ENCODE data around the gene SLFN12L. TPM values are rescaled to one million over a fixed set of nuclear protein-coding genes. Genes with fewer than 3 reads are reported as not detected.
A peak's percentile ranks its signal among the peaks of the same experiment; 100 is the strongest.

The SLFN12L gene
- total and polyA plus RNA-seq, 9 of the 15 experiments (the other 6 are each of a cell fraction or from before 2014, with no cell fraction given), result 0.04 to 0.31 (median 0.08) TPM; not detected in 3

DNA sequence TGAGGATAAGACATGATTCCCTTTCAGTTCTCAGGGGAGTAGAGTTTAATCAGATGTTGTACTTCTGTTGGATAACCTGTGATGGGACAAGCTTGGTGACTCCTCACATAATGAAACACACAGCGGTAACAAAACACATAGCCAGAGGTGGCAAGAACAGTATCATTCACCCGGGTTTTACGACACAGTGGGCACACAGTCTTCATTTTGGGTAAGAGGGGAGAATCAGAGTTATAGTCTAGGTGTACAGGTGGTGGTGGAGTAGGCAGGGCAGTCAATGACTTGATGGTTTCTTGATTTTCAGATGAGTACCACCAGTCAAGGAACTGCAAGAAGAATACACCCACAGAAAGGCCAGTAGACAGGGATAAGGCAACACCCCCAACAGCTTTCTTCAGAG lies 38.3 kb upstream of the SLFN12L start:
- no peak for FAIRE-seq
- Histone ChIP-seq H3K4me2 (ENCODE audit: insufficient read depth, low read length) (peak overlapping the region; percentile 8; the same call in 1 of the 2 replicates), H3K9ac (ENCODE audit: insufficient read depth in 1 of 2, low read depth in 2 of 2, low read length in 2 of 2) (no peak overlapping the region; a peak in 1 of 4 replicates), H3K4me3 (no peak overlapping the region), H4K20me1 (replicated peaks; ENCODE audit: control insufficient read depth, insufficient read depth, low read length) (no peaks in the 10 kb centered on the region), H3K27me3 (ENCODE audit: control insufficient read depth in 2 of 2, insufficient read depth in 2 of 2, low read length in 2 of 2) (no peaks in the 10 kb centered on the region), H2AFZ (ENCODE audit: low read depth, low read length) (no peak overlapping the region), H3K9me3 (replicated peaks; ENCODE audit: control insufficient read depth, insufficient read depth, low read depth, low read length) (no peaks in the 10 kb centered on the region), H3K27ac (ENCODE audit: extremely low read depth, low read depth, low read length) (peak overlapping the region; percentile 14; the same call in 1 of the 3 replicates), H3K4me1 (replicated peaks in 1 of 2; ENCODE audit: control insufficient read depth in 2 of 2, insufficient read depth in 2 of 2, low read length in 2 of 2) (peaks cover 9 to 22% of the 10 kb centered on the region in 2 experiments; a peak in 4 of 5 replicates), H3K36me3 (ENCODE audit: control insufficient read depth, insufficient read depth, low read length) (peaks cover 54% of the 10 kb centered on the region), H3K79me2 (ENCODE audit: control insufficient read depth, insufficient read depth, low read length) (peaks cover 65% of the 10 kb centered on the region), H3K9me1 (ENCODE audit: control insufficient read depth, insufficient read depth, low read length) (no peaks in the 10 kb centered on the region)
- POLR2A ChIA-PET, result interaction anchor here (1.3 to 7.9 kb wide), 4 partner anchors 10 to 23 kb away, joined by 3 to 132 read pairs (median 71); partner anchors contain the start of gene AP2B1
- WGBS (ENCODE audit: insufficient coverage, low coverage, missing lambda C conversion rate), result 75% methylated on average over 3 of the region's 3 CpGs
- intact Hi-C loops (cut with micrococcal nuclease), result no loop called here
- in situ Hi-C loops (cut with MboI), result no loop called here
- no peak for TF ChIP-seq ELF4 (CRISPR knock-in tag; IDR thresholded peaks at IDR 0.05)
- TF ChIP-seq PURB (CRISPR knock-in tag; IDR thresholded peaks at IDR 0.05; ENCODE audit: low read depth), result no peak
- peak; percentile 43 for TF ChIP-seq POLR2B (IDR thresholded peaks at IDR 0.05; ENCODE audit: low read depth, partially characterized antibody)
- no peak for TF ChIP-seq HNRNPK (IDR thresholded peaks at IDR 0.05; ENCODE audit: low read depth, low read length, poor library complexity, severe bottlenecking)
- TF ChIP-seq POLR2AphosphoS5 (IDR thresholded peaks at IDR 0.05; ENCODE audit: control insufficient read depth, insufficient read depth, low read depth, low read length), result 0 out of 2 replicates have a peak, but pooled peaks have one; percentile 13
- no peak for TF ChIP-seq SAFB (IDR thresholded peaks at IDR 0.05; ENCODE audit: borderline replicate concordance, low read depth, low read length)
- no peak for TF ChIP-seq BRD4 (IDR thresholded peaks at IDR 0.05)
- TF ChIP-seq, protein P1, sequence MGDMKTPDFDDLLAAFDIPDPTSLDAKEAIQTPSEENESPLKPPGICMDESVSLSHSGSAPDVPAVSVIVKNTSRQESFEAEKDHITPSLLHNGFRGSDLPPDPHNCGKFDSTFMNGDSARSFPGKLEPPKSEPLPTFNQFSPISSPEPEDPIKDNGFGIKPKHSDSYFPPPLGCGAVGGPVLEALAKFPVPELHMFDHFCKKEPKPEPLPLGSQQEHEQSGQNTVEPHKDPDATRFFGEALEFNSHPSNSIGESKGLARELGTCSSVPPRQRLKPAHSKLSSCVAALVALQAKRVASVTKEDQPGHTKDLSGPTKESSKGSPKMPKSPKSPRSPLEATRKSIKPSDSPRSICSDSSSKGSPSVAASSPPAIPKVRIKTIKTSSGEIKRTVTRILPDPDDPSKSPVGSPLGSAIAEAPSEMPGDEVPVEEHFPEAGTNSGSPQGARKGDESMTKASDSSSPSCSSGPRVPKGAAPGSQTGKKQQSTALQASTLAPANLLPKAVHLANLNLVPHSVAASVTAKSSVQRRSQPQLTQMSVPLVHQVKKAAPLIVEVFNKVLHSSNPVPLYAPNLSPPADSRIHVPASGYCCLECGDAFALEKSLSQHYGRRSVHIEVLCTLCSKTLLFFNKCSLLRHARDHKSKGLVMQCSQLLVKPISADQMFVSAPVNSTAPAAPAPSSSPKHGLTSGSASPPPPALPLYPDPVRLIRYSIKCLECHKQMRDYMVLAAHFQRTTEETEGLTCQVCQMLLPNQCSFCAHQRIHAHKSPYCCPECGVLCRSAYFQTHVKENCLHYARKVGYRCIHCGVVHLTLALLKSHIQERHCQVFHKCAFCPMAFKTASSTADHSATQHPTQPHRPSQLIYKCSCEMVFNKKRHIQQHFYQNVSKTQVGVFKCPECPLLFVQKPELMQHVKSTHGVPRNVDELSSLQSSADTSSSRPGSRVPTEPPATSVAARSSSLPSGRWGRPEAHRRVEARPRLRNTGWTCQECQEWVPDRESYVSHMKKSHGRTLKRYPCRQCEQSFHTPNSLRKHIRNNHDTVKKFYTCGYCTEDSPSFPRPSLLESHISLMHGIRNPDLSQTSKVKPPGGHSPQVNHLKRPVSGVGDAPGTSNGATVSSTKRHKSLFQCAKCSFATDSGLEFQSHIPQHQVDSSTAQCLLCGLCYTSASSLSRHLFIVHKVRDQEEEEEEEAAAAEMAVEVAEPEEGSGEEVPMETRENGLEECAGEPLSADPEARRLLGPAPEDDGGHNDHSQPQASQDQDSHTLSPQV (IDR thresholded peaks at IDR 0.05), result 0 out of 2 replicates have a peak, but pooled peaks have one; percentile 5
- TF ChIP-seq HDAC1 (IDR thresholded peaks at IDR 0.05), result 0 out of 4 replicates have a peak, but pooled peaks of 1 of the 2 experiments have one; percentile 3
- TF ChIP-seq SUPT5H (IDR thresholded peaks at IDR 0.05), result peak; percentile 68
- TF ChIP-seq ILF3 (IDR thresholded peaks at IDR 0.05; ENCODE audit: borderline replicate concordance), result 0 out of 2 replicates have a peak, but pooled peaks have one; percentile 36
- TF ChIP-seq POLR2A (conservative IDR thresholded peaks at IDR 0.05), result peak; percentile 68
- DNase-seq (ENCODE audit: extremely low read depth in 1 of 4, low spot score in 3 of 4), result no peak
- CTCF ChIA-PET (ENCODE audit: low intra/inter-chr PET ratio), result interaction anchor here (0.7 kb wide), 1 partner anchor 185 kb away, joined by 3 read pairs; no protein-coding TSS in a partner anchor
- no TSS peak for BruUV-seq (replicated peaks)
- ATAC-seq, result no peak

Measured in K562 (cell line).